RWPE2 (cell line): Measurements from ENCODE around the gene DIP2C.

Experiments
- ATAC-seq: fragments of 200-7000 bp; cut with Tn5 transposase; 3 replicates; pipeline ENCODE4 v1.9.1; 2021; ENCODE audit warnings: low read depth
- DNase-seq: peaks from one replicate; pipeline ENCODE4 v3.0.0-alpha.2; 2020; ENCODE audit warnings: low spot score
- H3K27ac ChIP-seq: fragments of 450-650 bp; 2 replicates; pipeline ENCODE4 v1.5.1; 2017; ENCODE audit warnings: mild to moderate bottlenecking; ENCODE audit not compliant: poor library complexity, severe bottlenecking
- H3K27me3 ChIP-seq: fragments of 250-450 bp; sonication (Bioruptor Pico); 2 replicates; pipeline ENCODE4 v1.5.1; 2021; ENCODE audit warnings: mild to moderate bottlenecking, moderate library complexity; ENCODE audit not compliant: insufficient read depth, poor library complexity, severe bottlenecking
- H3K36me3 ChIP-seq: fragments of 250-450 bp; sonication (Bioruptor Pico); 2 replicates; pipeline ENCODE4 v1.5.1; 2020; ENCODE audit warnings: low read depth, mild to moderate bottlenecking, moderate library complexity
- H3K4me1 ChIP-seq: fragments of 250-450 bp; sonication (Bioruptor Pico); 2 replicates; pipeline ENCODE4 v1.5.1; 2021; ENCODE audit warnings: mild to moderate bottlenecking, moderate library complexity; ENCODE audit not compliant: insufficient read depth, poor library complexity, severe bottlenecking
- H3K4me3 ChIP-seq: fragments of 250-450 bp; sonication (Bioruptor Pico); 2 replicates; pipeline ENCODE4 v1.5.1; 2021; ENCODE audit warnings: mild to moderate bottlenecking, moderate library complexity; ENCODE audit not compliant: severe bottlenecking
- H3K9me3 ChIP-seq: fragments of 250-450 bp; sonication (Bioruptor Pico); 2 replicates; pipeline ENCODE4 v1.5.1; 2021; ENCODE audit warnings: mild to moderate bottlenecking, moderate library complexity; ENCODE audit not compliant: severe bottlenecking
- CTCF ChIP-seq: fragments of 450-650 bp; IDR thresholded peaks from one replicate; pipeline ENCODE4 v1.5.1; 2017; ENCODE audit warnings: mild to moderate bottlenecking, moderate library complexity; ENCODE audit not compliant: poor library complexity, severe bottlenecking

Gene DIP2C

GRCh38 chr10:572696-573095 is 116.8 kb downstream of the DIP2C start:
- DNase-seq (no peak), ATAC-seq (no peak)
- Histone ChIP-seq H3K27ac (no peak overlapping the region), H3K9me3 (no peaks in the 10 kb centered on the region), H3K4me1 (no peaks in the 10 kb centered on the region), H3K27me3 (no peaks in the 10 kb centered on the region), H3K4me3 (no peak overlapping the region), H3K36me3 (no peaks in the 10 kb centered on the region)
- no peak for TF ChIP-seq CTCF

- H3K4me3 ChIP-seq: no peak overlapping the region
- H3K4me1 ChIP-seq: no peaks in the 10 kb centered on the region
- H3K9me3 ChIP-seq: no peaks in the 10 kb centered on the region
- H3K36me3 ChIP-seq: no peaks in the 10 kb centered on the region
- H3K27me3 ChIP-seq: no peaks in the 10 kb centered on the region
- no peak for TF ChIP-seq CTCF
- H3K27ac ChIP-seq: no peak overlapping the region
- DNase-seq (no peak), ATAC-seq (no peak)
These were observed 117.6 kb downstream of the DIP2C start for GRCh38 chr10:571688-572451.

- DNase-seq (no peak), ATAC-seq (no peak)
- Histone ChIP-seq H3K27ac (no peak overlapping the region), H3K36me3 (no peaks in the 10 kb centered on the region), H3K9me3 (no peaks in the 10 kb centered on the region), H3K4me1 (no peaks in the 10 kb centered on the region), H3K4me3 (no peak overlapping the region), H3K27me3 (no peaks in the 10 kb centered on the region)
- no peak for TF ChIP-seq CTCF
These were observed 118.3 kb downstream of the DIP2C start for GRCh38 chr10:571166-571565.

- Histone ChIP-seq H3K36me3 (no peaks in the 10 kb centered on the region), H3K4me3 (no peak overlapping the region), H3K9me3 (no peaks in the 10 kb centered on the region), H3K4me1 (no peaks in the 10 kb centered on the region), H3K27ac (no peak overlapping the region), H3K27me3 (no peaks in the 10 kb centered on the region)
- ATAC-seq (no peak), DNase-seq (no peak)
- TF ChIP-seq CTCF: no peak
These were observed 118.8 kb downstream of the DIP2C start for GRCh38 chr10:570628-571163.

- H3K27ac ChIP-seq: no peak overlapping the region
- no peaks in the 10 kb centered on the region for H3K4me1 ChIP-seq
- no peak for TF ChIP-seq CTCF
- ATAC-seq (no peak), DNase-seq (no peak)
- H3K9me3 ChIP-seq: no peaks in the 10 kb centered on the region
- no peaks in the 10 kb centered on the region for H3K27me3 ChIP-seq
- H3K4me3 ChIP-seq: no peak overlapping the region
- no peaks in the 10 kb centered on the region for H3K36me3 ChIP-seq
These were observed 119.4 kb downstream of the DIP2C start for GRCh38 chr10:569961-570627.
